NCI-H1694 (cell line): ENCODE results near the gene SKAP1.

Source experiments
- DNase-seq: peaks from one replicate; lab custom pipeline; 2025; lab: John Stamatoyannopoulos, UW

Gene SKAP1

GRCh38 chr17:48107137-48108055, 322.6 kb downstream of the SKAP1 start, which contains the start of gene SNX11:
Gene SNX11 (plus strand): TSS chr17:48107766. CDS start chr17:48112044, 4,278 bp downstream.
- peak; percentile 76 for DNase-seq

DNA sequence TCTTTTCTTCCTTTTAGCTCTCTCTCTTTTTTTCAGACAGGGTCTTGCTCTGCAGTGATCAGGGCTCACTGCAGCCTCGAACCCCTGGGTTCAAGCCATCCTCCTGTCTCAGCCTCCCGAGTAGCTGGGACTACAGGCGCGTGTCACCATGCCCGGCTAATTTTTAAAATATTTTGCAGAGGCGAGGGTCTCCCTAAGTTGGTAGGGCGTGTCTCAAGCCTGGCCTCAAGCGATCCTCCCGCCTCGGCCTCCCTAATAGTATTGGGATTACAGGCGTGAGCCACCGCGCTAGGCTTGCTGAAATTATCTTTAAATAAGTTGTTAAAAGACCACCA, 323.2 kb downstream of the SKAP1 start:
- DNase-seq, result no peak

- DNase-seq, result no peak
These were observed 325.6 kb downstream of the SKAP1 start for GRCh38 chr17:48104440-48104839.

- DNase-seq, result no peak
These were observed 327.0 kb downstream of the SKAP1 start for GRCh38 chr17:48102798-48103715.

DNA sequence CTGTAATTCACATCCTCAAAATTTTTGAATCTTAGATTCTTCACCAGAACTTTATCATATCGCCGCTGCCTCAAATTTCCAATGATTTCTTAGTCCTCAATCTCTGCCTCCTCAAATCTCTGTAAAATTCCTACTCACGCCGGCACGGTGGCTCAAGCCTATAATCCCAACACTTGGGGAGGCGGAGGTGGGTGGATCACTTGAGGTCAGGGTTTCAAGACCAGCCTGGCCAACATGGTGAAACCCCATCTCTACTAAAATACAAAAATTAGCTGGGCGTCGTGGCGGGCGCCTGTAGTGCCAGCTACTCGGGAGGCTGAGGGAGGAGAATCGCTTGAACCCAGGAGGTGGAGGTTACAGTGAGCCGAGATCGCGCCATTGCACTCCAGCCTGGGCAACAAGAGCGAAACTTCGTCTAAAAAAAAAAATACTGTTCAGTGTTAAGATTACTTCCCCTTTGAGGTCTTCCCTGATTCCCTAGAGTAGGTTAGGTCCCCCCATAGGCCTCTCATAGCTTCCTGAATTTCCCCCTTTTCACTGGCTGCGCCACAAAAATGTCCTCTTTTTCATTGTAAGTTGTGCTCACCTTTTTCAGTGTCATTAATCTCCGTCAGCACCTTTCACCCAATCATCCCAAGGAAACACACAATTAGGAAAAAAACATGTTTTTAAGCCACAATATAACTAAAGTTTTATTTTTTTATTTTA, 327.8 kb downstream of the SKAP1 start:
- DNase-seq, result no peak

- DNase-seq, result peak; percentile 96
These were observed 328.8 kb downstream of the SKAP1 start, which contains the start of gene CBX1 for GRCh38 chr17:48101012-48101720. Gene CBX1 (minus strand): TSS chr17:48101478. CDS start chr17:48077004, 24,474 bp downstream.

DNA sequence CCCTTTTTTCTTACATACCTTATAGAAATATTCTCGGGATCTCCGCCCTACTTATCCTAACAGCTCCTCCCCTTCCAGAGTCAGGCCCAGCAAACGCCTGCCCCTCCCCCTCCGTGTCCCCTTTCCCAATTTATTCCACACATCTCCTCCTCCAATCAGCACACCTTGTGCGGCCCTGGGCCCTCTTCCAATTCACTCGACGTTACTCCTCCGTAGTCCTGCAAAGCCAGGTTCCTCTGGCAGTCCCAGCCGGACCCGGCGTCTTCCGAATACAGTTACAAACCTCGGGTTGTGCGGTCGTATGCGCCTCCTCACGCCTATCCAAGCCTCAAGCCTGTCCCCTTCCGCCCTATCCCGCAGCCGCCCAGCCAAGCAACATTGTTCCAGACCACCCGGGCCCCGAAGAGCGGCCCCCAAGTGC, 329.4 kb downstream of the SKAP1 start:
- peak; percentile 71 for DNase-seq

DNA sequence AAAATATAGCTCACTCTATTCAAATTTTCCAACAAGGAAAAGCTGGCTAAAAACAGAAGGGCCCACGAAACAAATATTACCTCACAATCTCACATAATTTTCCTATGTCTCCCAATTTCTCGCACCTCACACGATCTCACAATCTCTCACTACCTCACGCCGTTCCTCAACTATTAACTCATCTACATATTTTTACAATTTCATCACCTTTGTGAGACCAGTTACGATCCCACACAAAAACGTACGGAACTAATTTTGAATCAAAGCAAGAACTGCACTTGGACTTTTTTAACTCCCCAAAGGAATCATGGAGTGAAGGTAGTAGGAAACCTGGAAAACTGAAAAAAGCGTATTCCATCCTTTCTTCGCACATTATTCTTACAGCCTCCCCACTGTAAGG, 329.9 kb downstream of the SKAP1 start:
- DNase-seq, result no peak

DNA sequence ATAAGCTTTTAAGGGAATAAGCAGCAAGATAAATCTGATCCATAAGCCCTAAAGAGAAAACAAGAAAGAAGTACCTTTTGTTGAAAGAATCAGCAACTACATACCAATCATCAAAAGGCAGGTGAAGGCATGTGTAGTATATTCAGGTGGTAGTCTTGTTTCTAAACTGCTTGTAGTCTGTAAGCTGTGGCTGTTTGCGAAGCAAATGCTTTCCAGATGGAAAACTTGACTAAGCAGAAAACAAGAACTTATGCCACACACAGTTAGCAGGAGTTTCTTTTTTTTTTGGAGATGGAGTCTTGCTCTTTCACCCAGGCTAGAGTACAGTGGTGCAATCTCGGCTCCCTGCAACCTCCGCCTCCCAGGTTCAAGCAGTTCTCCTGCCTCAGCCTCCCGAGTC, 334.4 kb downstream of the SKAP1 start:
- DNase-seq, result no peak

GRCh38 chr17:48093341-48094045, 336.5 kb downstream of the SKAP1 start:
- DNase-seq, result no peak

GRCh38 chr17:48084932-48085331, 345.1 kb downstream of the SKAP1 start:
- no peak for DNase-seq
